ENCODE measurements around the gene ZCWPW1.

GRCh38 chr7:100380196-100380595 is 48.3 kb downstream of the ZCWPW1 start:
- no peak for TF ChIP-seq EZH2 (IDR thresholded peaks at IDR 0.05; ENCODE audit: borderline replicate concordance, low read length)
- no peak for TF ChIP-seq CTCF (conservative IDR thresholded peaks at IDR 0.05 in 1 of 2, IDR thresholded peaks at IDR 0.05 in 1 of 2; ENCODE audit: extremely low read depth in 1 of 2, insufficient read depth in 1 of 2, low read depth in 1 of 2, low read length in 2 of 2)
